Suppressor macrophage (primary cell): Measurements from ENCODE around the gene ZNF845.
A peak's percentile ranks its signal among the peaks of the same experiment; 100 is the strongest.
"Not testable (repeated sequence)": the region's sequence is repeated elsewhere in the genome, so short reads cannot be mapped to it uniquely, and the experiment has no call there.

Source experiments
- DNase-seq, 4 experiments: peaks; one replicate each; pipeline ENCODE4 v3.0.0-alpha.2; 2020 to 2022

Gene ZNF845

GRCh38 chr19:53381376-53381775 is 47.8 kb downstream of the ZNF845 start:
- no peak for DNase-seq

- DNase-seq = no peak
These were observed 54.6 kb downstream of the ZNF845 start for GRCh38 chr19:53388168-53388567.

GRCh38 chr19:53388904-53389303 is 55.4 kb downstream of the ZNF845 start:
- DNase-seq = no peak

- no peak for DNase-seq
These were observed 56.0 kb downstream of the ZNF845 start for GRCh38 chr19:53389571-53389970.

- DNase-seq = no peak
These were observed 56.4 kb downstream of the ZNF845 start for GRCh38 chr19:53389978-53390377.

GRCh38 chr19:53394522-53394973 is 61.0 kb downstream of the ZNF845 start:
- peak in 3 of 4 experiments; percentile 39 to 58 (median 39) for DNase-seq

GRCh38 chr19:53394974-53395839 is 61.7 kb downstream of the ZNF845 start, which contains the start of gene ZNF765:
Gene ZNF765 (plus strand): TSS chr19:53395149. CDS start chr19:53398016, 2,867 bp downstream.
- DNase-seq = peak; percentile 94 to 99 (median 96)

GRCh38 chr19:53395840-53396524 is 62.4 kb downstream of the ZNF845 start:
- DNase-seq = not testable (repeated sequence)

GRCh38 chr19:53396525-53396868 is 62.9 kb downstream of the ZNF845 start:
- no peak for DNase-seq

- not testable (repeated sequence) for DNase-seq
These were observed 64.4 kb downstream of the ZNF845 start for GRCh38 chr19:53397918-53398317.
